ENCODE data around the gene SALL3.

Gene SALL3

GRCh38 chr18:79043288-79043687, 63.7 kb downstream of the SALL3 start:
- no peak overlapping the region for H3K27ac ChIP-seq
- DNase-seq (ENCODE audit: low spot score) = no peak
- ChIA-PET CTCF (no interaction called here), POLR2A (ENCODE audit: low non-redundant PET) (no interaction called here)
- no peak for TF ChIP-seq CTCF (conservative IDR thresholded peaks at IDR 0.05; ENCODE audit: low read depth)

- ChIA-PET POLR2A (ENCODE audit: low non-redundant PET) (no interaction called here), CTCF (no interaction called here)
- no peak overlapping the region for H3K27ac ChIP-seq
- DNase-seq (ENCODE audit: low spot score) = no peak
- no peak for TF ChIP-seq CTCF (conservative IDR thresholded peaks at IDR 0.05; ENCODE audit: low read depth)
Observed at GRCh38 chr18:79046522-79046921, 66.9 kb downstream of the SALL3 start.

GRCh38 chr18:79047556-79048244, 68.1 kb downstream of the SALL3 start:
- TF ChIP-seq CTCF (conservative IDR thresholded peaks at IDR 0.05; ENCODE audit: low read depth) = no peak
- ChIA-PET POLR2A (ENCODE audit: low non-redundant PET) (no interaction called here), CTCF (no interaction called here)
- no peak for DNase-seq (ENCODE audit: low spot score)
- H3K27ac ChIP-seq = no peak overlapping the region

GRCh38 chr18:79048245-79048632, 68.6 kb downstream of the SALL3 start:
- DNase-seq (ENCODE audit: low spot score) = no peak
- ChIA-PET POLR2A (ENCODE audit: low non-redundant PET) (no interaction called here), CTCF (no interaction called here)
- TF ChIP-seq CTCF (conservative IDR thresholded peaks at IDR 0.05; ENCODE audit: low read depth) = no peak
- H3K27ac ChIP-seq = no peak overlapping the region

- TF ChIP-seq CTCF (conservative IDR thresholded peaks at IDR 0.05; ENCODE audit: low read depth) = no peak
- CTCF ChIA-PET = interaction anchor here (0.7 to 1.3 kb wide), 2 partner anchors 13 to 157 kb away, joined by 3 to 4 read pairs; no protein-coding TSS in a partner anchor
- DNase-seq (ENCODE audit: low spot score) = no peak
- POLR2A ChIA-PET (ENCODE audit: low non-redundant PET) = no interaction called here
- H3K27ac ChIP-seq = no peak overlapping the region
Observed at GRCh38 chr18:79049506-79049905, 69.9 kb downstream of the SALL3 start.
